WTC11 (cell line): ENCODE data around the gene DNAJC5G. TPM values are rescaled to one million over a fixed set of nuclear protein-coding genes. Genes with fewer than 3 reads are reported as not detected.

ENCODE experiments used
- ATAC-seq: fragments of 200-7000 bp; cut with Tn5 transposase; 2 replicates; pipeline ENCODE4 v1.10.0; 2021; ENCODE audit warnings: mild to moderate bottlenecking, moderate library complexity
- CTCF ChIA-PET: fragments of 300-600 bp; sonication (Branson Sonifier 250); formaldehyde crosslinking; loops from one replicate; lab custom pipeline; 2021; ENCODE audit warnings: antibody characterized with exemption; lab: Charles Lee
- POLR2A ChIA-PET: fragments of 350-600 bp; sonication (Branson Sonifier 250); formaldehyde crosslinking; loops from one replicate; lab custom pipeline; 2021; ENCODE audit warnings: antibody characterized with exemption; lab: Charles Lee
- DNase-seq: peaks from one replicate; pipeline ENCODE4 v3.0.0; 2021; ENCODE audit warnings: low spot score
- H3K27ac Mint-ChIP-seq: 2 replicates; pipeline ENCODE4 v1.8.0; 2021; ENCODE audit warnings: mixed read lengths
- H3K27me3 Mint-ChIP-seq: 2 replicates; pipeline ENCODE4 v1.8.0; 2021; ENCODE audit warnings: low read depth, mild to moderate bottlenecking, moderate library complexity, mixed read lengths
- H3K36me3 Mint-ChIP-seq: 2 replicates; pipeline ENCODE4 v1.8.0; 2021; ENCODE audit warnings: mixed read lengths
- H3K4me1 Mint-ChIP-seq: 2 replicates; pipeline ENCODE4 v1.8.0; 2022; ENCODE audit warnings: mixed read lengths
- H3K4me3 Mint-ChIP-seq: 2 replicates; pipeline ENCODE4 v1.8.0; 2021; ENCODE audit warnings: mild to moderate bottlenecking, moderate library complexity, mixed read lengths
- H3K9me3 Mint-ChIP-seq: 2 replicates; pipeline ENCODE4 v1.8.0; 2021; ENCODE audit warnings: mixed read lengths
- CREB1 ChIP-seq: sonication (generic); formaldehyde crosslinking; IDR thresholded peaks from 2 replicates; pipeline ENCODE4 v1.8.0; 2023; ENCODE audit warnings: mild to moderate bottlenecking, missing genetic modification reagents
- CREM ChIP-seq: sonication (generic); formaldehyde crosslinking; IDR thresholded peaks from 2 replicates; pipeline ENCODE4 v1.8.1; 2022; ENCODE audit warnings: mild to moderate bottlenecking, missing genetic modification reagents, moderate library complexity
- FOXJ3 ChIP-seq: sonication (generic); formaldehyde crosslinking; IDR thresholded peaks from 2 replicates; pipeline ENCODE4 v1.9.0; 2021; ENCODE audit warnings: missing genetic modification reagents, mild to moderate bottlenecking, borderline replicate concordance
- HMGA2 ChIP-seq: fragments of 250-450 bp; sonication (Bioruptor Pico); IDR thresholded peaks from 2 replicates; pipeline ENCODE4 v1.4.0; 2021; ENCODE audit warnings: mild to moderate bottlenecking, moderate library complexity
- MYBL2 ChIP-seq: sonication (generic); formaldehyde crosslinking; IDR thresholded peaks from 2 replicates; pipeline ENCODE4 v1.8.1; 2023; ENCODE audit warnings: mild to moderate bottlenecking, moderate library complexity, missing genetic modification reagents
- NR1H2 ChIP-seq: sonication (generic); formaldehyde crosslinking; IDR thresholded peaks from 2 replicates; pipeline ENCODE4 v1.9.0; 2021; ENCODE audit warnings: mild to moderate bottlenecking, moderate library complexity, missing genetic modification reagents
- NR3C1 ChIP-seq: sonication (generic); formaldehyde crosslinking; conservative IDR thresholded peaks from 2 replicates; pipeline ENCODE4 v1.8.1; 2023; ENCODE audit warnings: low read depth, mild to moderate bottlenecking, missing genetic modification reagents
- SMAD3 ChIP-seq: sonication (generic); formaldehyde crosslinking; IDR thresholded peaks from 2 replicates; pipeline ENCODE4 v1.8.0; 2022; ENCODE audit warnings: missing genetic modification reagents, mild to moderate bottlenecking, borderline replicate concordance
- SMAD4 ChIP-seq: sonication (generic); formaldehyde crosslinking; IDR thresholded peaks from 2 replicates; pipeline ENCODE4 v1.8.0; 2022; ENCODE audit warnings: mild to moderate bottlenecking, missing genetic modification reagents
- STAT6 ChIP-seq: sonication (generic); formaldehyde crosslinking; conservative IDR thresholded peaks from 2 replicates; pipeline ENCODE4 v1.8.1; 2023; ENCODE audit warnings: mild to moderate bottlenecking, low read depth, missing genetic modification reagents, moderate library complexity
- ZBTB21 ChIP-seq: sonication (generic); formaldehyde crosslinking; IDR thresholded peaks from 2 replicates; pipeline ENCODE4 v1.8.1; 2023; ENCODE audit warnings: mild to moderate bottlenecking, missing genetic modification reagents, borderline replicate concordance
- ZNF121 ChIP-seq: sonication (generic); formaldehyde crosslinking; IDR thresholded peaks from 2 replicates; pipeline ENCODE4 v1.8.0; 2023; ENCODE audit warnings: missing genetic modification reagents
- ZNF232 ChIP-seq: sonication (generic); formaldehyde crosslinking; IDR thresholded peaks from 2 replicates; pipeline ENCODE4 v1.8.0; 2022; ENCODE audit warnings: mild to moderate bottlenecking, missing genetic modification reagents
- total RNA-seq: library from RNA; stranded (reverse); gene quantifications from 3 replicates; pipeline ENCODE4 v1.2.3, GENCODE V29; 2021
- TF ChIP-seq, protein P1 (sequence below): sonication (generic); formaldehyde crosslinking; IDR thresholded peaks from 2 replicates; pipeline ENCODE4 v1.8.1; 2022; ENCODE audit warnings: missing genetic modification reagents, borderline replicate concordance
- TF ChIP-seq, protein P2 (sequence below): sonication (generic); formaldehyde crosslinking; IDR thresholded peaks from 2 replicates; pipeline ENCODE4 v1.8.1; 2022; ENCODE audit warnings: mild to moderate bottlenecking, moderate library complexity, missing genetic modification reagents
- TF ChIP-seq, protein P3 (sequence below): sonication (generic); formaldehyde crosslinking; IDR thresholded peaks from 2 replicates; pipeline ENCODE4 v1.8.0; 2022; ENCODE audit warnings: mild to moderate bottlenecking, missing genetic modification reagents
- TF ChIP-seq, protein P4 (sequence below): sonication (generic); formaldehyde crosslinking; IDR thresholded peaks from 2 replicates; pipeline ENCODE4 v1.8.1; 2023; ENCODE audit warnings: mild to moderate bottlenecking, missing genetic modification reagents, borderline replicate concordance
- TF ChIP-seq, protein P5 (sequence below): fragments of 250-450 bp; sonication (Bioruptor Pico); IDR thresholded peaks from 2 replicates; pipeline ENCODE4 v1.9.0; 2021; ENCODE audit warnings: mild to moderate bottlenecking, borderline replicate concordance

The DNAJC5G gene
- total RNA-seq, 1 experiment from 2014 or later = 0.44 TPM

- no peak for TF ChIP-seq STAT6
- TF ChIP-seq CREB1 (CRISPR knock-in tag) = no peak
- no peak for TF ChIP-seq NR1H2
- peak; percentile 65 for TF ChIP-seq ZNF121 (CRISPR knock-in tag)
- TF ChIP-seq NR3C1 (CRISPR knock-in tag) = no peak
- no peak for TF ChIP-seq HMGA2 (CRISPR knock-in tag)
- TF ChIP-seq ZNF232 (CRISPR knock-in tag) = no peak
- TF ChIP-seq CREM (CRISPR knock-in tag) = no peak
Observed at GRCh38 chr2:27264253-27264752, 10.9 kb upstream of the DNAJC5G start (continued).

GRCh38 chr2:27264753-27265535 is 10.3 kb upstream of the DNAJC5G start:
- H3K9me3 Mint-ChIP-seq = peaks cover 5% of the 10 kb centered on the region
- CTCF ChIA-PET = interaction anchor here (0.7 to 7.7 kb wide), 13 partner anchors 8 to 131 kb away, joined by 3 to 124 read pairs (median 6); partner anchors contain the start of genes DNAJC5G, EIF2B4, PREB and TRIM54
- peaks cover 27% of the 10 kb centered on the region for H3K27me3 Mint-ChIP-seq
- peak; percentile 57 for ATAC-seq
- H3K4me3 Mint-ChIP-seq = peak overlapping the region; percentile 93
- no peak overlapping the region for H3K27ac Mint-ChIP-seq
- peak; percentile 86 for DNase-seq
- peaks cover 26% of the 10 kb centered on the region for H3K4me1 Mint-ChIP-seq
- POLR2A ChIA-PET = interaction anchor here (0.6 kb wide), 1 partner anchor 12 kb away, joined by 11 read pairs; no protein-coding TSS in a partner anchor
- H3K36me3 Mint-ChIP-seq = no peaks in the 10 kb centered on the region
- TF ChIP-seq SMAD3 (CRISPR knock-in tag) (peak; percentile 78; the same call in 1 of the 2 replicates), MYBL2 (CRISPR knock-in tag) (peak; percentile 97), SMAD4 (CRISPR knock-in tag) (no peak), ZNF232 (CRISPR knock-in tag) (peak; percentile 83), ZBTB21 (CRISPR knock-in tag) (0 out of 2 replicates have a peak, but pooled peaks have one; percentile 27), FOXJ3 (CRISPR knock-in tag) (0 out of 2 replicates have a peak, but pooled peaks have one; percentile 29)
- TF ChIP-seq, protein P1, sequence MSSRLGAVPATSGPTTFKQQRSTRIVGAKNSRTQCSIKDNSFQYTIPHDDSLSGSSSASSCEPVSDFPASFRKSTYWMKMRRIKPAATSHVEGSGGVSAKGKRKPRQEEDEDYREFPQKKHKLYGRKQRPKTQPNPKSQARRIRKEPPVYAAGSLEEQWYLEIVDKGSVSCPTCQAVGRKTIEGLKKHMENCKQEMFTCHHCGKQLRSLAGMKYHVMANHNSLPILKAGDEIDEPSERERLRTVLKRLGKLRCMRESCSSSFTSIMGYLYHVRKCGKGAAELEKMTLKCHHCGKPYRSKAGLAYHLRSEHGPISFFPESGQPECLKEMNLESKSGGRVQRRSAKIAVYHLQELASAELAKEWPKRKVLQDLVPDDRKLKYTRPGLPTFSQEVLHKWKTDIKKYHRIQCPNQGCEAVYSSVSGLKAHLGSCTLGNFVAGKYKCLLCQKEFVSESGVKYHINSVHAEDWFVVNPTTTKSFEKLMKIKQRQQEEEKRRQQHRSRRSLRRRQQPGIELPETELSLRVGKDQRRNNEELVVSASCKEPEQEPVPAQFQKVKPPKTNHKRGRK (CRISPR knock-in tag) = 0 out of 2 replicates have a peak, but pooled peaks have one; percentile 42
- TF ChIP-seq, protein P2, sequence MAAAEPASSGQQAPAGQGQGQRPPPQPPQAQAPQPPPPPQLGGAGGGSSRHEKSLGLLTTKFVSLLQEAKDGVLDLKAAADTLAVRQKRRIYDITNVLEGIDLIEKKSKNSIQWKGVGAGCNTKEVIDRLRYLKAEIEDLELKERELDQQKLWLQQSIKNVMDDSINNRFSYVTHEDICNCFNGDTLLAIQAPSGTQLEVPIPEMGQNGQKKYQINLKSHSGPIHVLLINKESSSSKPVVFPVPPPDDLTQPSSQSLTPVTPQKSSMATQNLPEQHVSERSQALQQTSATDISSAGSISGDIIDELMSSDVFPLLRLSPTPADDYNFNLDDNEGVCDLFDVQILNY (CRISPR knock-in tag) = peak; percentile 91
- TF ChIP-seq, protein P3, sequence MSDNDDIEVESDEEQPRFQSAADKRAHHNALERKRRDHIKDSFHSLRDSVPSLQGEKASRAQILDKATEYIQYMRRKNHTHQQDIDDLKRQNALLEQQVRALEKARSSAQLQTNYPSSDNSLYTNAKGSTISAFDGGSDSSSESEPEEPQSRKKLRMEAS (CRISPR knock-in tag) = peak; percentile 98
- TF ChIP-seq, protein P4, sequence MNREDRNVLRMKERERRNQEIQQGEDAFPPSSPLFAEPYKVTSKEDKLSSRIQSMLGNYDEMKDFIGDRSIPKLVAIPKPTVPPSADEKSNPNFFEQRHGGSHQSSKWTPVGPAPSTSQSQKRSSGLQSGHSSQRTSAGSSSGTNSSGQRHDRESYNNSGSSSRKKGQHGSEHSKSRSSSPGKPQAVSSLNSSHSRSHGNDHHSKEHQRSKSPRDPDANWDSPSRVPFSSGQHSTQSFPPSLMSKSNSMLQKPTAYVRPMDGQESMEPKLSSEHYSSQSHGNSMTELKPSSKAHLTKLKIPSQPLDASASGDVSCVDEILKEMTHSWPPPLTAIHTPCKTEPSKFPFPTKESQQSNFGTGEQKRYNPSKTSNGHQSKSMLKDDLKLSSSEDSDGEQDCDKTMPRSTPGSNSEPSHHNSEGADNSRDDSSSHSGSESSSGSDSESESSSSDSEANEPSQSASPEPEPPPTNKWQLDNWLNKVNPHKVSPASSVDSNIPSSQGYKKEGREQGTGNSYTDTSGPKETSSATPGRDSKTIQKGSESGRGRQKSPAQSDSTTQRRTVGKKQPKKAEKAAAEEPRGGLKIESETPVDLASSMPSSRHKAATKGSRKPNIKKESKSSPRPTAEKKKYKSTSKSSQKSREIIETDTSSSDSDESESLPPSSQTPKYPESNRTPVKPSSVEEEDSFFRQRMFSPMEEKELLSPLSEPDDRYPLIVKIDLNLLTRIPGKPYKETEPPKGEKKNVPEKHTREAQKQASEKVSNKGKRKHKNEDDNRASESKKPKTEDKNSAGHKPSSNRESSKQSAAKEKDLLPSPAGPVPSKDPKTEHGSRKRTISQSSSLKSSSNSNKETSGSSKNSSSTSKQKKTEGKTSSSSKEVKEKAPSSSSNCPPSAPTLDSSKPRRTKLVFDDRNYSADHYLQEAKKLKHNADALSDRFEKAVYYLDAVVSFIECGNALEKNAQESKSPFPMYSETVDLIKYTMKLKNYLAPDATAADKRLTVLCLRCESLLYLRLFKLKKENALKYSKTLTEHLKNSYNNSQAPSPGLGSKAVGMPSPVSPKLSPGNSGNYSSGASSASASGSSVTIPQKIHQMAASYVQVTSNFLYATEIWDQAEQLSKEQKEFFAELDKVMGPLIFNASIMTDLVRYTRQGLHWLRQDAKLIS (CRISPR knock-in tag) = peak; percentile 90
- TF ChIP-seq, protein P5, sequence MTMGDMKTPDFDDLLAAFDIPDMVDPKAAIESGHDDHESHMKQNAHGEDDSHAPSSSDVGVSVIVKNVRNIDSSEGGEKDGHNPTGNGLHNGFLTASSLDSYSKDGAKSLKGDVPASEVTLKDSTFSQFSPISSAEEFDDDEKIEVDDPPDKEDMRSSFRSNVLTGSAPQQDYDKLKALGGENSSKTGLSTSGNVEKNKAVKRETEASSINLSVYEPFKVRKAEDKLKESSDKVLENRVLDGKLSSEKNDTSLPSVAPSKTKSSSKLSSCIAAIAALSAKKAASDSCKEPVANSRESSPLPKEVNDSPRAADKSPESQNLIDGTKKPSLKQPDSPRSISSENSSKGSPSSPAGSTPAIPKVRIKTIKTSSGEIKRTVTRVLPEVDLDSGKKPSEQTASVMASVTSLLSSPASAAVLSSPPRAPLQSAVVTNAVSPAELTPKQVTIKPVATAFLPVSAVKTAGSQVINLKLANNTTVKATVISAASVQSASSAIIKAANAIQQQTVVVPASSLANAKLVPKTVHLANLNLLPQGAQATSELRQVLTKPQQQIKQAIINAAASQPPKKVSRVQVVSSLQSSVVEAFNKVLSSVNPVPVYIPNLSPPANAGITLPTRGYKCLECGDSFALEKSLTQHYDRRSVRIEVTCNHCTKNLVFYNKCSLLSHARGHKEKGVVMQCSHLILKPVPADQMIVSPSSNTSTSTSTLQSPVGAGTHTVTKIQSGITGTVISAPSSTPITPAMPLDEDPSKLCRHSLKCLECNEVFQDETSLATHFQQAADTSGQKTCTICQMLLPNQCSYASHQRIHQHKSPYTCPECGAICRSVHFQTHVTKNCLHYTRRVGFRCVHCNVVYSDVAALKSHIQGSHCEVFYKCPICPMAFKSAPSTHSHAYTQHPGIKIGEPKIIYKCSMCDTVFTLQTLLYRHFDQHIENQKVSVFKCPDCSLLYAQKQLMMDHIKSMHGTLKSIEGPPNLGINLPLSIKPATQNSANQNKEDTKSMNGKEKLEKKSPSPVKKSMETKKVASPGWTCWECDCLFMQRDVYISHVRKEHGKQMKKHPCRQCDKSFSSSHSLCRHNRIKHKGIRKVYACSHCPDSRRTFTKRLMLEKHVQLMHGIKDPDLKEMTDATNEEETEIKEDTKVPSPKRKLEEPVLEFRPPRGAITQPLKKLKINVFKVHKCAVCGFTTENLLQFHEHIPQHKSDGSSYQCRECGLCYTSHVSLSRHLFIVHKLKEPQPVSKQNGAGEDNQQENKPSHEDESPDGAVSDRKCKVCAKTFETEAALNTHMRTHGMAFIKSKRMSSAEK (CRISPR knock-in tag) = no peak
